ENCODE results near the gene ANO3. TPM values are rescaled to one million over a fixed set of nuclear protein-coding genes. Genes with fewer than 3 reads are reported as not detected.

ANO3 gene
- total and polyA plus RNA-seq, 2 donors (not counting 1 experiment from before 2014, with no cell fraction given), result not detected

DNA sequence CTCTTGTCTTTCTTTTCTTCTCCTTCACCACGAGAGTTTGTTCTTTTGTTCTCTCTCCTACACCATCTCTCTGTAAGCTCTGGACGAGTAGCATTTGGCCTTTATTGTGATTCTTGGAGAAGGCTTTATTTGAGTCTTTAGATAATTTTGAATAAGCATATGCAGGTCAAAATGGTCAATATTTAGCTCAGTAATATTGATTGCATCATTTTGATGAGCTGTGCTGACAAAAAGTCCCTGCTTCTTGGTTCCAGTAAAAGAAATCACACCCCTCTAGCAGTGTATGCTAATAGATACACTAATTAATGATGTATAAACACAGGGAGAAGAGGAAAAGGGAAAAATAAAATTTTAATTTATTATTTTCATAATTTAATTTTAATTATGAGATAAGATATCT is 266.0 kb downstream of the ANO3 start:
- TF ChIP-seq, protein P1, sequence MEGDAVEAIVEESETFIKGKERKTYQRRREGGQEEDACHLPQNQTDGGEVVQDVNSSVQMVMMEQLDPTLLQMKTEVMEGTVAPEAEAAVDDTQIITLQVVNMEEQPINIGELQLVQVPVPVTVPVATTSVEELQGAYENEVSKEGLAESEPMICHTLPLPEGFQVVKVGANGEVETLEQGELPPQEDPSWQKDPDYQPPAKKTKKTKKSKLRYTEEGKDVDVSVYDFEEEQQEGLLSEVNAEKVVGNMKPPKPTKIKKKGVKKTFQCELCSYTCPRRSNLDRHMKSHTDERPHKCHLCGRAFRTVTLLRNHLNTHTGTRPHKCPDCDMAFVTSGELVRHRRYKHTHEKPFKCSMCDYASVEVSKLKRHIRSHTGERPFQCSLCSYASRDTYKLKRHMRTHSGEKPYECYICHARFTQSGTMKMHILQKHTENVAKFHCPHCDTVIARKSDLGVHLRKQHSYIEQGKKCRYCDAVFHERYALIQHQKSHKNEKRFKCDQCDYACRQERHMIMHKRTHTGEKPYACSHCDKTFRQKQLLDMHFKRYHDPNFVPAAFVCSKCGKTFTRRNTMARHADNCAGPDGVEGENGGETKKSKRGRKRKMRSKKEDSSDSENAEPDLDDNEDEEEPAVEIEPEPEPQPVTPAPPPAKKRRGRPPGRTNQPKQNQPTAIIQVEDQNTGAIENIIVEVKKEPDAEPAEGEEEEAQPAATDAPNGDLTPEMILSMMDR (IDR thresholded peaks at IDR 0.05), result no peak
- TF ChIP-seq EZH2 (IDR thresholded peaks at IDR 0.05; ENCODE audit: borderline replicate concordance, insufficient read depth, low read depth, low read length, poor library complexity, severe bottlenecking), result no peak
- H3K4me1 Mint-ChIP-seq, result no peaks in the 10 kb centered on the region
- Histone ChIP-seq H3K27ac (ENCODE audit: low read length in 2 of 2) (no peak overlapping the region), H3K27me3 (replicated peaks in 1 of 4; ENCODE audit: control extremely low read depth in 1 of 4, control insufficient read depth in 3 of 4, insufficient read depth in 4 of 4, low read length in 3 of 4) (no peaks in the 10 kb centered on the region), H3K9me3 (ENCODE audit: control extremely low read depth in 1 of 3, control insufficient read depth in 2 of 3, insufficient read depth in 1 of 3, low read length in 2 of 3) (peaks cover 0 to 5% (median 0%) of the 10 kb centered on the region in 3 donors), H3K4me1 (ENCODE audit: control insufficient read depth in 2 of 2, insufficient read depth in 2 of 2, low read length in 2 of 2) (no peaks in the 10 kb centered on the region), H4K20me1 (ENCODE audit: control insufficient read depth, insufficient read depth, low read length, poor library complexity, severe bottlenecking) (no peaks in the 10 kb centered on the region), H3K4me2 (replicated peaks; ENCODE audit: low read depth, low read length, poor library complexity, severe bottlenecking) (no peak overlapping the region), H3K4me3 (ENCODE audit: control extremely low read depth in 1 of 5, extremely low read depth in 1 of 5, insufficient read depth in 1 of 5, low read depth in 2 of 5, low read length in 4 of 5) (no peak overlapping the region), H3K36me3 (replicated peaks in 1 of 2; ENCODE audit: control extremely low read depth in 1 of 2, control insufficient read depth in 1 of 2, extremely low read depth in 1 of 2, insufficient read depth in 2 of 2, low read length in 1 of 2) (no peaks in the 10 kb centered on the region), H3K9ac (ENCODE audit: low read length) (no peak overlapping the region), H3K79me2 (ENCODE audit: control insufficient read depth, insufficient read depth, low read length) (no peaks in the 10 kb centered on the region), H2AFZ (ENCODE audit: insufficient read depth, low read depth, low read length, poor library complexity, severe bottlenecking) (no peak overlapping the region)
- ATAC-seq (ENCODE audit: low read depth) (no peak), DNase-seq (no peak)
- no peak overlapping the region for H3K4me3 Mint-ChIP-seq
- no peaks in the 10 kb centered on the region for H3K27me3 Mint-ChIP-seq
- H3K27ac Mint-ChIP-seq, result no peak overlapping the region
- intact Hi-C loops (cut with micrococcal nuclease), result no loop called here
- ChIA-PET POLR2A (no interaction called here), CTCF (no interaction called here)
- no peaks in the 10 kb centered on the region for H3K9me3 Mint-ChIP-seq (ENCODE audit: insufficient read depth)
- whole genome bisulfite sequencing (ENCODE audit: insufficient coverage), result no CpG with 5 or more reads among the region's 2 CpGs

DNA sequence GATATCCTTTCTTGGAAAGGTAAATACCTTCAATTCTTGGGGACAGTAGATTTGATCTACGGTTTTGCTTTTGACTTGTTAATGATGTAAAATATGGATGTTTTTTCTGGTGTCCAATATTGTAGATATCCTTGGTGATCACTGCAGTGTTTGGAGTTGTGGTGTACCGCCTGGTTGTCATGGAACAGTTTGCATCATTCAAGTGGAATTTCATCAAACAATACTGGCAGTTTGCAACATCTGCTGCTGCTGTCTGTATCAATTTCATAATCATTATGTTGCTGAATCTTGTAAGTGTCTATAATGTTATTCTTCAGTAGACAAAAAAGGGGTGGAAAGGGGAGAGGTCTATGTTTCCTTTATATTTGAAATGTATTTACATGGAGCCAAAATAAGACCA is 267.5 kb downstream of the ANO3 start:
- Mint-ChIP-seq H3K4me1 (no peaks in the 10 kb centered on the region), H3K9me3 (ENCODE audit: insufficient read depth) (peaks cover 4% of the 10 kb centered on the region), H3K4me3 (no peak overlapping the region), H3K27me3 (no peaks in the 10 kb centered on the region), H3K27ac (no peak overlapping the region)
- no peaks in the 10 kb centered on the region for H3K27me3 ChIP-seq (replicated peaks in 1 of 4; ENCODE audit: control extremely low read depth in 1 of 4, control insufficient read depth in 3 of 4, insufficient read depth in 4 of 4, low read length in 3 of 4)
- H2AFZ ChIP-seq (ENCODE audit: insufficient read depth, low read depth, low read length, poor library complexity, severe bottlenecking), result no peak overlapping the region
- no peaks in the 10 kb centered on the region for H3K36me3 ChIP-seq (replicated peaks in 1 of 2; ENCODE audit: control extremely low read depth in 1 of 2, control insufficient read depth in 1 of 2, extremely low read depth in 1 of 2, insufficient read depth in 2 of 2, low read length in 1 of 2)
- WGBS (ENCODE audit: insufficient coverage), result 83% methylated on average over 1 of the region's 2 CpGs
- H3K4me1 ChIP-seq (ENCODE audit: control insufficient read depth in 2 of 2, insufficient read depth in 2 of 2, low read length in 2 of 2), result no peaks in the 10 kb centered on the region
- no peak overlapping the region for H3K4me2 ChIP-seq (replicated peaks; ENCODE audit: low read depth, low read length, poor library complexity, severe bottlenecking)
- no peaks in the 10 kb centered on the region for H4K20me1 ChIP-seq (ENCODE audit: control insufficient read depth, insufficient read depth, low read length, poor library complexity, severe bottlenecking)
- intact Hi-C loops (cut with micrococcal nuclease), result no loop called here
- no peak overlapping the region for H3K9ac ChIP-seq (ENCODE audit: low read length)
- no peaks in the 10 kb centered on the region for H3K79me2 ChIP-seq (ENCODE audit: control insufficient read depth, insufficient read depth, low read length)
- H3K27ac ChIP-seq (ENCODE audit: low read length in 2 of 2), result no peak overlapping the region
- H3K9me3 ChIP-seq (ENCODE audit: control extremely low read depth in 1 of 3, control insufficient read depth in 2 of 3, insufficient read depth in 1 of 3, low read length in 2 of 3), result peaks cover 0 to 5% (median 0%) of the 10 kb centered on the region in 3 donors
- H3K4me3 ChIP-seq (ENCODE audit: control extremely low read depth in 1 of 5, extremely low read depth in 1 of 5, insufficient read depth in 1 of 5, low read depth in 2 of 5, low read length in 4 of 5), result no peak overlapping the region
- ChIA-PET POLR2A (no interaction called here), CTCF (no interaction called here)
- TF ChIP-seq, protein P1 (IDR thresholded peaks at IDR 0.05), result no peak
- no peak for TF ChIP-seq EZH2 (IDR thresholded peaks at IDR 0.05; ENCODE audit: borderline replicate concordance, insufficient read depth, low read depth, low read length, poor library complexity, severe bottlenecking)
- DNase-seq (no peak), ATAC-seq (ENCODE audit: low read depth) (no peak)
